Activated gamma-delta T cell treated with Interleukin-2 at 50 U/mL for 16 hours (primary cell): ENCODE data around the gene CCDC93.
A peak's percentile ranks its signal among the peaks of the same experiment; 100 is the strongest.
"Not testable (repeated sequence)": the region's sequence is repeated elsewhere in the genome, so short reads cannot be mapped to it uniquely, and the experiment has no call there.

ENCODE experiments used
- DNase-seq: peaks from one replicate; pipeline ENCODE4 v3.0.0-alpha.2; 2020

Gene CCDC93

GRCh38 chr2:118045286-118045685 lies 31.4 kb upstream of the CCDC93 start:
- DNase-seq: no peak

DNA sequence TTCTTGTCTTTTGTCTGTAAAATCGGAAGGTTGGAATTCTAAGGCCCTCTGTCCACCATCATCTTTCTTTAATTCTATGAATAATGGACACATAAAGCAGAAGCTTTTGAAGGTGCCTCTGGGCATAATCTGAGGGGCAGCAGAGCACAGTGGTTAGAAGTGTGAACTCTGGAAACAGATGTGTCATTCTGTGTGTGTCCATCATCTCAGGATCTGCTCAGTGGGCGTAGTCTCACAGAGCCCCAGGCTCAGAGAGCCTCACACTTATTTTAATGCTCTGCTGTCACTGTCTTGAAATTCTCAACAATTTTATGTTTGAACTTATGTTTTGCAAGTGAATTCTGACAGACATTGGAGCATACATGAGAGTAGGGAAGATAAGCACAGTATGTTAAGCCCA lies 31.0 kb upstream of the CCDC93 start:
- DNase-seq: no peak

GRCh38 chr2:118044103-118044716 lies 30.3 kb upstream of the CCDC93 start:
- no peak for DNase-seq

GRCh38 chr2:118040891-118041290 lies 27.0 kb upstream of the CCDC93 start:
- DNase-seq: no peak

DNA sequence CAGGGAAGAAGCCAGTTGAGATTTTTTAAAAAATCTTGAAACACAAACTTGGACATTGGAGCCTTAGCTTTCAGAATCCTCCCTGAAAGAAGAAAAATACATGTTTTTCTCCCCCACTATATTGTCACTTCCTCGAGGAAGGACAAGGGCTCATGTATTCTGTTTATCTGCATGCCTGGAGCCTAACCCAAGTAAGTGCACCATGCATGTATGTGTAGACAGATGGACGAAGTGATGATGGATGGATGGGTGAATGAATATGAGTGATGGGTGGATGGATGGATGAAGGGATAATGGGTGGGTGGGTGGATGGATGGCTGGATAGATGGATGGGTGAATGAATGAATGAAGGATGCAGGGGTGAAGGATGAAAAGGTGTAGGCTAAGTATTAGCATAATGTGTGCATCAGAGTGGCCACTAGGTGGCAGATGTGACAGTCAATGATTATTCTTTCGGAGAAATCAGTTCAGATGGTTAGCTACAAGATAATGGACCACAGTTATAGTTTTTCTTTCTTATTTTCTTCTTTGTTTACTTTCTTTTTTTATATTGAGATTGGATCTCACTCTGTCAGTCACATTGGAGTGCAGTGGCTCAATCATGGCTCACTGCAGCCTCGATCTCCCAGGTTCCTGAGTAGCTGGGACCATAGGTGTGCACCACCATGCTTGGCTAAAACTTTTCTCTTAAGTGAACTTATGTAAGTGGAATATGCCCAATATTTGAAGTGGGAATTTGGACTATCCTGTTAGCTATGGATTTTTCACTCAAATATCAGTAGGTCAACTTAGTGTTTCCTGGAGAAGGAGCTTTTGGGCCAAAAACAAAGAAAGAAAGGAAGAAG lies 18.5 kb upstream of the CCDC93 start:
- DNase-seq: peak; percentile 36

GRCh38 chr2:118031566-118031965 lies 17.7 kb upstream of the CCDC93 start:
- DNase-seq: no peak

DNA sequence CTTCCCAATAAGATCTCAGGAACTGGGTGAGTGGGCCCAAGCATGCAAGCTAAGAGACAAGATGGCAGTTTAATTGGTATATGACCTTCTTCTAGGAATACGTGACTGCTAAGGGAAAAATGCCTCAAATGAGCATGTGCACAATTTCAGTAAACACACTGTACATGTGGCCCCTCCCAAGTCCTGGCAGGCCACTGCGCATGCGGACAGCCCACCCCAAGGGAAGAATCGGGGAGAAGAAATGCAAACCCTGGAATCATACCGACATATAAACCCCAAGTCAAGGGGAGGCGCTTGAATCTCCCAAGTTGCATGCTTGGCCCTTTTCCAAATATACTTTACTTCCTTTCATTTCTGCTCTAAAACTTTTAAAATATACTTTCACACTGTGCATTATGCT lies 15.2 kb upstream of the CCDC93 start:
- DNase-seq: no peak

GRCh38 chr2:118021356-118021755 lies 7.5 kb upstream of the CCDC93 start:
- no peak for DNase-seq

- DNase-seq: no peak
These were observed 6.0 kb upstream of the CCDC93 start for GRCh38 chr2:118019821-118020220.

DNA sequence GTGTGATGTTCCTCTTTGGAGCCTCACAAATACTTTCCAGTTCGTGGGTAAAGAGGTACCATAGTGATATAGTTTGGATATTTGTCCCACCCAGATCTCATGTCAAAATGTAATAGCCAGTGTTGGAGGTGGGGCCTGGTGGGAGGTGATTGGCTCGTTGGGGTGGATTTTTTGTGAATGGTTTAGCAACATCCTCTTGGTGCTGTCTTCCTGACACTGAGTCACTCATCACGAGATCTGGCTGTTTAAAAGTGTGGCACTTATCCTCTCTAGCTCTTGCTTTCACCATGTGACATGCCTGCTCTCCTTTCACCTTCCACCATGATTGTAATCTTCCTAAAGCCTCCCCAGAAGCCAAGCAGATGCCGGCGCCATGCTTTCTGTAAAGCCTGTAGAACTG lies 3.0 kb upstream of the CCDC93 start:
- DNase-seq: no peak

- DNase-seq: not testable (repeated sequence)
These were observed 1.9 kb upstream of the CCDC93 start for GRCh38 chr2:118015761-118016160.

DNA sequence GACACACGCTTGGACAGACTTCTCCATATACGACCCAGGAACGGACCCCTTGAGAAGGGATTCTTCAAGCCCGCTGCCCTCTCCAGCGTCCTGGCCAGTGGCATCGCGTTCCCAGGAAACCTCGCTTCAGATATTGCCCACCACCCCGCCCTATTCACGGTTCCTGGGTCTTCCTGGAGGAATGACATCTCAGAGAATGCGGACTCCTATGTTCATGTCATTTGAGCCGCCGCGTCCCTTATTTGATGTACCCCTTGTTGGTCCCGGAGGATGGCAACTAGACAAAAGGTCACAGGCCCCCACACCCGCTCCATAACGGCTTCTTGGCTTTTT lies 588 bp upstream of the CCDC93 start:
- DNase-seq: no peak

- DNase-seq: peak; percentile 17
These were observed 598 bp downstream of the CCDC93 start for GRCh38 chr2:118013221-118013723.

GRCh38 chr2:118012778-118013177 lies 1.1 kb downstream of the CCDC93 start:
- DNase-seq: no peak

- no peak for DNase-seq
These were observed 3.4 kb downstream of the CCDC93 start for GRCh38 chr2:118010473-118010872.

DNA sequence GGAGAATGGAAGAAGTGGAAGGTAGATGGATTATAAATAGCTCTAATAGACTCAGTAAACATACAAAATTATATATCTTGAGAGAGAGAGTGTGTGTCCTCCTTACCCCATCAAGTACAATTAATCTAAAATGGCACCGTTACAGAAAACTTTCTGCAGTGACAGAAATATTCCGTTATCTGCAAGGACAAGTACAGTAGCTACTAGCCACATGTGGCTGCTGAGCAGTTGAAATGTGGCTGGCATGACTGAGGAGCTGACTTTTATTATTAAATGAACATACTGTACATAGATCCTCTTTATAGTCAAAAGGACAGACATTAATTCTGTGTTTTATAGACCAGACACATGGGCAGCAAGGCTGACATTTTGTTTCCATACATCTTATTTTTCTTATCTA lies 7.0 kb downstream of the CCDC93 start:
- no peak for DNase-seq

GRCh38 chr2:118006326-118006725 lies 7.5 kb downstream of the CCDC93 start:
- no peak for DNase-seq

GRCh38 chr2:118003396-118003824 lies 10.5 kb downstream of the CCDC93 start:
- peak; percentile 37 for DNase-seq

DNA sequence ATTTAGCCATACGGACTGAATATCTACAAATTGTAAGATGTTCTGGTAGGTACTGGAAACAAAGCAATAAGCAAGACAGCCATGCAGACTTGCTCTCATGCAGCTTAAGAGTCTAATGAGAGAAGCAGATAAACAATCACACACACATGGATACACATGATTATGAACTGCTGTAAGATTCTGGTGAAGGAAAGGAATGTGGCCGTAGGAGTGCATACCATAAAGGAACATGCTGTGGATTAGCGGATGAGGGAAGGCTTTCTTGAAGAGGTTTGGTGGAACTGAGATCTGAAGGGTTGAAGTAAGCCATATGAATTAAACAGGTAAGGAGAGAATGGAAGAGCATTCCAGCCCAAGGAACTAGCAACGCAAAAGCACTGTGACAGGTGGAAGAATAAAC lies 13.8 kb downstream of the CCDC93 start:
- DNase-seq: no peak

GRCh38 chr2:117997872-117998454 lies 15.9 kb downstream of the CCDC93 start:
- DNase-seq: no peak

- DNase-seq: no peak
These were observed 17.3 kb downstream of the CCDC93 start for GRCh38 chr2:117996525-117996924.

GRCh38 chr2:117994729-117995128 lies 19.1 kb downstream of the CCDC93 start:
- no peak for DNase-seq

GRCh38 chr2:117989854-117990438 lies 23.9 kb downstream of the CCDC93 start:
- no peak for DNase-seq

GRCh38 chr2:117987121-117987520 lies 26.7 kb downstream of the CCDC93 start:
- DNase-seq: no peak
